WTC11 (cell line): ENCODE data around the gene NANP. TPM values are rescaled to one million over a fixed set of nuclear protein-coding genes. Genes with fewer than 3 reads are reported as not detected.

Experiments
- ATF2 ChIP-seq: sonication (generic); formaldehyde crosslinking; IDR thresholded peaks from 2 replicates; pipeline ENCODE4 v1.8.1; 2022; ENCODE audit warnings: low read depth, missing genetic modification reagents, borderline replicate concordance
- ELF4 ChIP-seq: sonication (generic); formaldehyde crosslinking; IDR thresholded peaks from 2 replicates; pipeline ENCODE4 v1.8.1; 2022; ENCODE audit warnings: low read depth, mild to moderate bottlenecking, moderate library complexity, missing genetic modification reagents
- EMX1 ChIP-seq: fragments of 250-450 bp; sonication (Bioruptor Pico); IDR thresholded peaks from 2 replicates; pipeline ENCODE4 v1.8.0; 2021; ENCODE audit warnings: mild to moderate bottlenecking
- ETV6 ChIP-seq: sonication (generic); formaldehyde crosslinking; IDR thresholded peaks from 2 replicates; pipeline ENCODE4 v1.8.1; 2022; ENCODE audit warnings: mild to moderate bottlenecking, missing genetic modification reagents
- FOXK1 ChIP-seq: sonication (generic); formaldehyde crosslinking; IDR thresholded peaks from 2 replicates; pipeline ENCODE4 v1.8.0; 2022; ENCODE audit warnings: mild to moderate bottlenecking, moderate library complexity, missing genetic modification reagents
- FOXP4 ChIP-seq: sonication (generic); formaldehyde crosslinking; IDR thresholded peaks from 2 replicates; pipeline ENCODE4 v1.8.0; 2022; ENCODE audit warnings: mild to moderate bottlenecking, missing genetic modification reagents
- HMGXB4 ChIP-seq: sonication (generic); formaldehyde crosslinking; IDR thresholded peaks from 2 replicates; pipeline ENCODE4 v1.8.1; 2023; ENCODE audit warnings: mild to moderate bottlenecking, moderate library complexity, missing genetic modification reagents
- JAZF1 ChIP-seq: fragments of 250-450 bp; sonication (Bioruptor Pico); IDR thresholded peaks from 2 replicates; pipeline ENCODE4 v1.9.0; 2021; ENCODE audit warnings: moderate library complexity, mild to moderate bottlenecking, inconsistent platforms
- JUN ChIP-seq: sonication (generic); formaldehyde crosslinking; IDR thresholded peaks from 2 replicates; pipeline ENCODE4 v1.8.0; 2023; ENCODE audit warnings: mild to moderate bottlenecking, missing genetic modification reagents
- KAT7 ChIP-seq: sonication (generic); formaldehyde crosslinking; IDR thresholded peaks from 2 replicates; pipeline ENCODE4 v1.8.1; 2023; ENCODE audit warnings: missing genetic modification reagents, mild to moderate bottlenecking, borderline replicate concordance
- NFYB ChIP-seq: sonication (generic); formaldehyde crosslinking; conservative IDR thresholded peaks from 2 replicates; pipeline ENCODE4 v1.8.0; 2022; ENCODE audit warnings: low read depth, missing genetic modification reagents
- NR3C1 ChIP-seq: sonication (generic); formaldehyde crosslinking; conservative IDR thresholded peaks from 2 replicates; pipeline ENCODE4 v1.8.1; 2023; ENCODE audit warnings: low read depth, mild to moderate bottlenecking, missing genetic modification reagents
- SP1 ChIP-seq: sonication (generic); formaldehyde crosslinking; conservative IDR thresholded peaks from 2 replicates; pipeline ENCODE4 v1.8.1; 2022; ENCODE audit warnings: missing genetic modification reagents
- TCF7 ChIP-seq: sonication (generic); formaldehyde crosslinking; IDR thresholded peaks from 2 replicates; pipeline ENCODE4 v1.8.0; 2022; ENCODE audit warnings: mild to moderate bottlenecking, low read depth, missing genetic modification reagents, moderate library complexity
- TEAD4 ChIP-seq: sonication (generic); formaldehyde crosslinking; IDR thresholded peaks from 2 replicates; pipeline ENCODE4 v1.8.0; 2022; ENCODE audit warnings: mild to moderate bottlenecking, missing genetic modification reagents
- TP53 ChIP-seq: sonication (generic); formaldehyde crosslinking; IDR thresholded peaks from 2 replicates; pipeline ENCODE4 v1.8.1; 2023; ENCODE audit warnings: mild to moderate bottlenecking, missing genetic modification reagents
- ZNF138 ChIP-seq: sonication (generic); formaldehyde crosslinking; conservative IDR thresholded peaks from 2 replicates; pipeline ENCODE4 v1.8.1; 2022; ENCODE audit warnings: mild to moderate bottlenecking, moderate library complexity, missing genetic modification reagents
- ZNF263 ChIP-seq: sonication (generic); formaldehyde crosslinking; IDR thresholded peaks from 2 replicates; pipeline ENCODE4 v1.8.1; 2022; ENCODE audit warnings: low read depth, mild to moderate bottlenecking, moderate library complexity, missing genetic modification reagents
- ZNF281 ChIP-seq: sonication (generic); formaldehyde crosslinking; IDR thresholded peaks from 2 replicates; pipeline ENCODE4 v1.8.0; 2023; ENCODE audit warnings: mild to moderate bottlenecking, missing genetic modification reagents
- ZNF317 ChIP-seq: sonication (generic); formaldehyde crosslinking; IDR thresholded peaks from 2 replicates; pipeline ENCODE4 v1.8.1; 2023; ENCODE audit warnings: low read depth, mild to moderate bottlenecking, moderate library complexity, missing genetic modification reagents, borderline replicate concordance
- ZNF416 ChIP-seq: fragments of 250-450 bp; sonication (Bioruptor Pico); IDR thresholded peaks from 2 replicates; pipeline ENCODE4 v1.9.0; 2021; ENCODE audit warnings: mild to moderate bottlenecking, inconsistent platforms
- ZNF423 ChIP-seq: fragments of 250-450 bp; sonication (Bioruptor Pico); IDR thresholded peaks from 2 replicates; pipeline ENCODE4 v2.1.2; 2022; ENCODE audit warnings: mild to moderate bottlenecking, moderate library complexity
- total RNA-seq: library from RNA; stranded (reverse); gene quantifications from 3 replicates; pipeline ENCODE4 v1.2.3, GENCODE V29; 2021
- TF ChIP-seq, protein P1 (sequence below): fragments of 250-450 bp; sonication (Bioruptor Pico); IDR thresholded peaks from 2 replicates; pipeline ENCODE4 v1.9.0; 2021; ENCODE audit warnings: mild to moderate bottlenecking
- TF ChIP-seq, protein P2 (sequence below): fragments of 250-450 bp; sonication (Bioruptor Pico); IDR thresholded peaks from 2 replicates; pipeline ENCODE4 v1.8.0; 2021; ENCODE audit warnings: mild to moderate bottlenecking
- TF ChIP-seq, protein P3 (sequence below): fragments of 250-450 bp; sonication (Bioruptor Pico); IDR thresholded peaks from 2 replicates; pipeline ENCODE4 v1.9.0; 2021; ENCODE audit warnings: moderate library complexity, mild to moderate bottlenecking, inconsistent platforms, borderline replicate concordance

NANP gene
- total RNA-seq, 1 experiment from 2014 or later = 4.8 TPM

DNA sequence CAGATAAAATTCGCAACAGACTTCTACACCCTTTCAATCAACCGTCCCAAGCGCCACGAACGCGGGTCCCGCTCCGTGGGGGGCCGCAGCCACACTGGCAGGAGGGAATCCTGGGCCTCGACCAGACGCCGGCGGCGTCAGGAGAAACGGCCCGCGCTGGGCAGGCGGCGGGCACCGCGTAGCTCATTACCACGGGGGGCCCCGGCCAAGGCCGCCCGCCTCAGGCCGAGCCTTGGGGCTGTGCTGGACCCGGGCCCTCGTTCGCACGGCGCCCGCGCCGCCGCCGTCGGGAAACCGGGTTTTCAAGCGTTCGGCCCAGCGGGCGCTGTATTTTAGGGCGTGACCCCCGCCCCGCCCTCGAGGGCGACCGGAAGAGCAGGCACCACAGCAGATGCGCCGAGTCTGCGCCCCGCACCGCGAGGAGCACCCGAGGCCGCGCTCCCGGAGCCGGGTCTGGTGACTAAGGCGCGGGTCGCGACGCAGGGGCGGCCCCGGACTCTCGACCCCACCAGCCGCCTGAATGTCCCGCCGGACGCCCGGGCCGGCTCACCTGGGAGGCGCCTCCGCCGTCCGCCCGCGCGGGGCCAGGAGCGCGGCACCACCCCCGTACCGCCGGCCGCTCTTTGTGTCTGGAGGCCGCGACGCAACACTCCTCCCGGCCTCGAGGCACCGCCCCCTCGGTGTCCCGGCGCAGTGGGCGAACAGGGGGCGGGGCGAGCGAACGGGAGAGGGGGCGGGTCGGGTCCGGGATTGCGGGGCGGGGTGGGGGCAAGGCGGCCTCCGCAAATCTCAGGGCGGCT, 38.7 kb downstream of the NANP start, which contains the start of gene NINL (continued):
- TF ChIP-seq, protein P1, sequence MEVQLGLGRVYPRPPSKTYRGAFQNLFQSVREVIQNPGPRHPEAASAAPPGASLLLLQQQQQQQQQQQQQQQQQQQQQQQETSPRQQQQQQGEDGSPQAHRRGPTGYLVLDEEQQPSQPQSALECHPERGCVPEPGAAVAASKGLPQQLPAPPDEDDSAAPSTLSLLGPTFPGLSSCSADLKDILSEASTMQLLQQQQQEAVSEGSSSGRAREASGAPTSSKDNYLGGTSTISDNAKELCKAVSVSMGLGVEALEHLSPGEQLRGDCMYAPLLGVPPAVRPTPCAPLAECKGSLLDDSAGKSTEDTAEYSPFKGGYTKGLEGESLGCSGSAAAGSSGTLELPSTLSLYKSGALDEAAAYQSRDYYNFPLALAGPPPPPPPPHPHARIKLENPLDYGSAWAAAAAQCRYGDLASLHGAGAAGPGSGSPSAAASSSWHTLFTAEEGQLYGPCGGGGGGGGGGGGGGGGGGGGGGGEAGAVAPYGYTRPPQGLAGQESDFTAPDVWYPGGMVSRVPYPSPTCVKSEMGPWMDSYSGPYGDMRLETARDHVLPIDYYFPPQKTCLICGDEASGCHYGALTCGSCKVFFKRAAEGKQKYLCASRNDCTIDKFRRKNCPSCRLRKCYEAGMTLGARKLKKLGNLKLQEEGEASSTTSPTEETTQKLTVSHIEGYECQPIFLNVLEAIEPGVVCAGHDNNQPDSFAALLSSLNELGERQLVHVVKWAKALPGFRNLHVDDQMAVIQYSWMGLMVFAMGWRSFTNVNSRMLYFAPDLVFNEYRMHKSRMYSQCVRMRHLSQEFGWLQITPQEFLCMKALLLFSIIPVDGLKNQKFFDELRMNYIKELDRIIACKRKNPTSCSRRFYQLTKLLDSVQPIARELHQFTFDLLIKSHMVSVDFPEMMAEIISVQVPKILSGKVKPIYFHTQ (CRISPR knock-in tag) = 0 out of 2 replicates have a peak, but pooled peaks have one; percentile 13
- TF ChIP-seq ZNF423 (CRISPR knock-in tag) (no peak), FOXP4 (CRISPR knock-in tag) (0 out of 2 replicates have a peak, but pooled peaks have one; percentile 3), NR3C1 (CRISPR knock-in tag) (peak; percentile 87; the same call in 1 of the 2 replicates), TP53 (CRISPR knock-in tag) (no peak; the same call in 1 of the 2 replicates), EMX1 (no peak), ETV6 (CRISPR knock-in tag) (peak; percentile 42), ZNF317 (0 out of 2 replicates have a peak, but pooled peaks have one; percentile 36), NFYB (CRISPR knock-in tag) (no peak), JAZF1 (CRISPR knock-in tag) (no peak), FOXK1 (CRISPR knock-in tag) (peak; percentile 64), ELF4 (0 out of 2 replicates have a peak, but pooled peaks have one; percentile 37), TCF7 (CRISPR knock-in tag) (no peak), ATF2 (CRISPR knock-in tag) (no peak), KAT7 (CRISPR knock-in tag) (0 out of 2 replicates have a peak, but pooled peaks have one; percentile 41), SP1 (CRISPR knock-in tag) (peak; percentile 51; the same call in 1 of the 2 replicates), HMGXB4 (CRISPR knock-in tag) (peak; percentile 61; the same call in 1 of the 2 replicates), ZNF263 (CRISPR knock-in tag) (peak; percentile 55), TEAD4 (CRISPR knock-in tag) (no peak), JUN (CRISPR knock-in tag) (no peak; the same call in 1 of the 2 replicates), ZNF138 (CRISPR knock-in tag) (no peak), ZNF281 (no peak), ZNF416 (0 out of 2 replicates have a peak, but pooled peaks have one; percentile 74)
- TF ChIP-seq, protein P2, sequence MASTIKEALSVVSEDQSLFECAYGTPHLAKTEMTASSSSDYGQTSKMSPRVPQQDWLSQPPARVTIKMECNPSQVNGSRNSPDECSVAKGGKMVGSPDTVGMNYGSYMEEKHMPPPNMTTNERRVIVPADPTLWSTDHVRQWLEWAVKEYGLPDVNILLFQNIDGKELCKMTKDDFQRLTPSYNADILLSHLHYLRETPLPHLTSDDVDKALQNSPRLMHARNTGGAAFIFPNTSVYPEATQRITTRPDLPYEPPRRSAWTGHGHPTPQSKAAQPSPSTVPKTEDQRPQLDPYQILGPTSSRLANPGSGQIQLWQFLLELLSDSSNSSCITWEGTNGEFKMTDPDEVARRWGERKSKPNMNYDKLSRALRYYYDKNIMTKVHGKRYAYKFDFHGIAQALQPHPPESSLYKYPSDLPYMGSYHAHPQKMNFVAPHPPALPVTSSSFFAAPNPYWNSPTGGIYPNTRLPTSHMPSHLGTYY = peak; percentile 55; the same call in 1 of the 2 replicates
- TF ChIP-seq, protein P3, sequence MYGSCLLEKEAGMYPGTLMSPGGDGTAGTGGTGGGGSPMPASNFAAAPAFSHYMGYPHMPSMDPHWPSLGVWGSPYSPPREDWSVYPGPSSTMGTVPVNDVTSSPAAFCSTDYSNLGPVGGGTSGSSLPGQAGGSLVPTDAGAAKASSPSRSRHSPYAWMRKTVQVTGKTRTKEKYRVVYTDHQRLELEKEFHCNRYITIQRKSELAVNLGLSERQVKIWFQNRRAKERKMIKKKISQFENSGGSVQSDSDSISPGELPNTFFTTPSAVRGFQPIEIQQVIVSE (CRISPR knock-in tag) = no peak
